GM18873 (cell line): ENCODE data around the gene RNF144B.
"Not testable (repeated sequence)": the region's sequence is repeated elsewhere in the genome, so short reads cannot be mapped to it uniquely, and the experiment has no call there.

ENCODE experiments used
- ATAC-seq: cut with Tn5 transposase; IDR thresholded peaks from one replicate; pipeline ENCODE4 v1.9.1; 2021; ENCODE audit warnings: mild to moderate bottlenecking, moderate library complexity, moderate number of reproducible peaks; ENCODE audit not compliant: unreplicated experiment, low FRiP score

The RNF144B gene

GRCh38 chr6:18404965-18405364 lies 17.8 kb downstream of the RNF144B start:
- not testable (repeated sequence) for ATAC-seq

DNA sequence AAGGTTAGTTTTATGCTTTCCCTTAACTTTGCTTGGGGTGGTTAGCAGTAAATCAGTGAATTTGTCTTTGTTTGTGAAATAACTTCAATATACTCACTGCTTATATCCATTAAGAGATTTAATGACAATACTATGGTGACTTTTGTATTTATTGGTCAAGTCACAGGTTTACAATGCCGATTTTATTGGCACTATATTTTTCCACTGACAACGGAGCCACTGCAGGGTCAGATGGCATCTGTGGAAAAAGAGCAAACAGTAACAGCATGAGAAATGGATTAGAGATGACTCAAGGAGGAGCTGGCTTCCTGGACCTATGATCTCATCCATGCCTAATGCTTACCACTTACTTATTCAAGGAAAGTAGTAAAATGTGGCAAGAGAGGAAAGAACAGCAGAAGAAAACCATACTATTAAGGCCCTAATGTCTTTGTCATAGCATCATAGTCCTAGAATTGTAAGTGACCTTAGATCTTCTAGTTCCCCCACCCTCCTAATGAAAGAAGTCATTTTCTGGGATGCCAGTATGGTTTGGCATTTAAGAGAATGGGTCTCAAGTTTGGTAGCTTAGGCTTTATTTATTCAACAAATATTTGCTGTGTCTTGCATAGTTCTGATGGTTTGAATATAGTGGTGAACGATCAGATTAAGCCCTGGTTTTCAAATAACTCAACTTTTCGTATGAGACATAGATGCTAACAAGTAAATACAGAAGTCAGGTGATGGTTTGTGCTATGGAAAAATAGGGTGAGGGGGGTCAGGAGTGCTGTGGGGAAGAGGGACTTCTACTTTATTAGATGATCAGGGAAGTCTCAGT lies 18.5 kb downstream of the RNF144B start:
- ATAC-seq, result no peak

- ATAC-seq, result no peak
Measured at GRCh38 chr6:18406955-18407749, 20.0 kb downstream of the RNF144B start.

DNA sequence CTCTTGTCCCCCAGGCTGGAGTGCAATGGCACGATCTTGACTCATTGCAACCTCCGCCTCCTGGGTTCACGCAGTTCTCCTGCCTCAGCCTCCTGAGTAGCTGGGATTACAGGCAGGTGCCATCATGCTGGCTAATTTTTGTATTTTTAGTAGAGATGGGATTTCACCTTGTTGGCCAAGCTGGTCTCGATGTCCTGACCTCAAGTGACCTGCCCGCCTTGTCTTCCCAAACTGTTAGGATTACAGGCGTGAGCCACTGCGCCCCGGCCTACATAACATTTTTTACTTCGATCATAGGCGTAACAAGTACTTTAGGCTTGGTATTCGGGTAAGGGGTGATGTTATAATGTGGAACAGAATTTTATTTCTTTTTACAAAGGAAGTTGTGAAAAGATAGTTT lies 22.5 kb downstream of the RNF144B start:
- ATAC-seq, result not testable (repeated sequence)

- no peak for ATAC-seq
Measured at GRCh38 chr6:18410412-18410811, 23.3 kb downstream of the RNF144B start.

DNA sequence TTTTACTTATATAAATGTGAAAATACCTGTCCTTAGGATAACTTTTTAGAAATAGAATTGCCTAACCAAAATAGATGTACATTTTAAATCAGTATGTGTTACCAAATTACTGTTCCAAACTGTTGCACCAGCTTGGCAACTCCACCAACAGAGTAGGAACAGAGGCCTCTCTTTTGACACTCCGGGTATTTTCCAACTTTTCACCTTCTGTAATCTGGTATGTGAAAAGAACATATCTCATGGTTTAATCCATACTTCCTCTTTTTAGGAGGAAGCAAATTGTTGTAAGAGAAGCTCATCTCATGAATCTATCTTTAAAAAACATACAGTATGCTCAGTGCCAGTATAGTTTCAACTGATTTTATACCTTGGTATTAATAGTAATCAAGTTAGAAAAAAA lies 24.9 kb downstream of the RNF144B start:
- ATAC-seq, result no peak

DNA sequence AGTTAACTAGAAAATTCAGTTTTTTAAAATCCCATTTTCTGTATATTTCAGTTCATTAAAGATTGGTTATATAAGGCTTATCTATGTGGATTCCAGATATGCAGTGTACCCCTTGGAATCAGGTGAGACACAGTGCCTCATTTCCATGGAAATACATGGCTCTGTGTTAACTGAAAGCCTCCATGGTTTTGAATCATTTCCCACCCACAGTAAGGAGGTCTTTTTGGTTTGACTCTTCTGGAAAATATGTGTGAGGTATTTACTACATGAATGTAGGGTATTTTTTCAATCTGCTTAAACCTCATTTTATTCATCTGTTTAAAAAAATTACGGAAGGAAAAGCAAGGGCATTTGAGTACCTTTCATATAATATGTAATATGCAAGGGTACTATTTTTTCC lies 25.5 kb downstream of the RNF144B start:
- ATAC-seq, result no peak

- ATAC-seq, result no peak
Measured at GRCh38 chr6:18413381-18413780, 26.2 kb downstream of the RNF144B start.

DNA sequence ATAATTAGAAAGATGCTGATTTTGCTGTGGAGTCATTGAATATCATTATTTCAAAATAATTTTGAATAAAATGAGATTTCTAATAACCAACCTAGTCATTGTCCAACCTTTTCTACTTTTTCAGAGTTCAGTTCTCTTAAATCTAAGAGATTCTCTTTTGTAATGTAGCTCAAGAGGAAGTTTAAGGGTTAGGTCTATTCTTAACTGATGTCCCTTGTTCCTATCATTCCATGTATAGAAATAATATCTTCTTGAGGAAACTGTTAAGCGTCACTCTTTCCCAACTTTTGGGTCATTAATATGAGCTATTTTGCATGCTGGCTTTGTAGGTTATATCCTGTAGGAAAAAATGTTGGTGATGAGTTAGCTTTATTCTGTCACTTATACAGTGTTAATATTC lies 27.0 kb downstream of the RNF144B start:
- no peak for ATAC-seq

DNA sequence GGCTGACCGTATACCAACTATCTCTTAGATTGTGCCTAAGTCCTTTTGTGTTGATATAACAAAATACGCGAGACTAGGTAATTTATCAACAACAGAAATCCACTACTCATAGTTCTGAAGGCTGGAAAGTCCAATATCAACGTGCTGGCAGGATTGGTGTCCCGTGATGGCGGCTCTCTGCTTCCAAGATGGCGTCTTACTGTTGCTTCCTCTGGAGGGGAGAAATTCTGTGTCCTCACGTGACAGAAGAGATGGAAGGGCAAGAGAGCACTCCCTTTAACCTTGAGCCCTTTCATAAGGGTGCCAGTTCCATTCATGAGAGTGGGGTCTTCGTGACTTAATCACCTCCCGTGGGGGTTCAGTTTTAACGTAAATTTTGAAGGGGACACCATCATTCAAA lies 28.1 kb downstream of the RNF144B start:
- ATAC-seq, result no peak

GRCh38 chr6:18415671-18416340 lies 28.7 kb downstream of the RNF144B start:
- ATAC-seq, result no peak

GRCh38 chr6:18416341-18416679 lies 29.2 kb downstream of the RNF144B start:
- no peak for ATAC-seq

DNA sequence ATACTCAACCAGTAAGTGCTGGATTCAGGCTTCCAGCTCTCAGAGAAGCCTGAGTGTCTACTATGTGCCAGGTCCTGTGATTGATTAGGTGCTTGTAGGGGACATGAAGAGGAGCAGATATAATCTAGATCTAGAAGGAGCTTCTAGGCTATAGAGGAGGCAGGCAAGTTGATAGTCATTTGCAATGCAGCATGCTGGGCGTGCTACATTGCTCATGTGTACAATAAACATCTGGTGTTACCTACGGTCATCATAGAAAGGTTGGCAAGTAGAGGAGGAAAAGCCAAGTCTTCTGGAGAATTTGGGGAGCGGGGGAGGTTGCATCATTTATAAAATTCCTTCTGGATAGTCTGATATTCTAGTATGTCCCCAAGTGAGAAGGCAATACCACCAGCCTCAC lies 33.2 kb downstream of the RNF144B start:
- no peak for ATAC-seq

GRCh38 chr6:18422136-18422535 lies 35.0 kb downstream of the RNF144B start:
- ATAC-seq, result no peak

DNA sequence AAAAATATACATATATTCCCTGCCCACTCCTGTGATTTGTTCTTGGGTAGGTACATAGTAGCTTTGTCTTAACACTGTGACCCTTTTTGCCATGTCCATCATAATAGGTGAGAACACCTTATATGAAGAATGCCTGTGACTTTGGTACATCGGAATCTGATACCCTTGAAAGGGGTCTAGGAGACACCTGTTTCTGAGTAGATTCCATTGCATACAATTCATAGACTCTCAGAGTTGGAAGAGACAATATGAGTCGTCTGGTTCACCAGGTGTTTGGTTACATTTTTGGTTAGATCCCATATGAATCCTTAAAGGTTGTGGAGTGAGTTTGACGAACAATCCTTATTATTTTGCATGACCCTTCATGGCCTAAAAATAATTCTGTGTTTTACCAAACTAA lies 36.3 kb downstream of the RNF144B start:
- no peak for ATAC-seq

GRCh38 chr6:18424201-18424600 lies 37.1 kb downstream of the RNF144B start:
- no peak for ATAC-seq

DNA sequence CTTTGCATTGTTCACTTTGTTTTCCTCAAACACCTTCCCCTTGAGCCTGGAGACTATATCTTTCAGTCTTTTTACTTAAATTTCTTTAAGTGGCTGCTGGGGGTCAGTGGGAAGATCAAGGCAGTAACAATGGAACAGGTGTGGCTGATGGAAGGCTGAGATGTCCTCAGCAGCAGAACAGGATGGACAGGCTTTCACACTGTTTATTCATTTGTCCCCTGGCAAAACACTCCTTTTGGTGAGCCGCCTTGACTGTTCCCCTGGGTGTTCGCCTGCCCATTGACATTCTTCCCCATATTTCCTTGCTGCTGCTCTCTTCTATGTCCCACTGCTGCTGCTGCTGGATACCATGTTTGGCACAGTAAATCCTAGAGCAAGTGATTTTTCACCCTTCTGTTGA lies 38.1 kb downstream of the RNF144B start:
- no peak for ATAC-seq

- no peak for ATAC-seq
Measured at GRCh38 chr6:18427296-18427695, 40.1 kb downstream of the RNF144B start.

GRCh38 chr6:18429655-18430297 lies 42.6 kb downstream of the RNF144B start:
- ATAC-seq, result no peak

GRCh38 chr6:18431581-18431980 lies 44.4 kb downstream of the RNF144B start:
- no peak for ATAC-seq

DNA sequence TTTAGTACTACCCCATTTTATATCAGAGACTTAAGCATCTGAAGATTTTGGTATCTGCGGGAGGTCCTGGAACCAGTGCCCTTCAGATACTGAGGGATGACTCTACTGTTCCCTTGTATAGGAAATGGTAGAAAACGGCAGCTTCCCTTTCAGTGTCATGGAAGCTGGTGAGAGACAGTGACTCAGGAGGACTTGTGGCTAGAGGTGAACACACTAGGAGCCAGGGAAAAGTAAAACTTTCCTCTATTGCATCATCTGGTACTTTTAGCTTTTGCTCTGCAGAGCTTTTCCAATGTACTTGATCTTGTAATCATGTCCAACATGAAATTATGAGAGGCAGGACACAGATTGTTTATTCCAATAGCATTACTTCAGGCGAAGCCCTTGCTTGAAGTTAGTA lies 45.0 kb downstream of the RNF144B start:
- no peak for ATAC-seq
